Measurements from ENCODE around the gene COL6A6.

The COL6A6 gene

GRCh38 chr3:130516645-130517512 is at the start of gene COL6A6:
Gene COL6A6, plus strand, starts transcription at chr3:130517177. Its CDS starts 43,188 bp downstream, at chr3:130560365.
- no peak for DNase-seq

GRCh38 chr3:130468311-130468710 is 48.7 kb upstream of the COL6A6 start:
- DNase-seq = no peak

GRCh38 chr3:130470126-130470525 is 46.9 kb upstream of the COL6A6 start:
- DNase-seq = no peak

- DNase-seq = no peak
These were observed 43.6 kb upstream of the COL6A6 start for GRCh38 chr3:130473416-130473815.

- DNase-seq = no peak
These were observed 36.2 kb upstream of the COL6A6 start for GRCh38 chr3:130480736-130481135.

- DNase-seq = no peak
These were observed 28.7 kb upstream of the COL6A6 start for GRCh38 chr3:130488288-130488687.

- DNase-seq = no peak
These were observed 28.1 kb upstream of the COL6A6 start for GRCh38 chr3:130488769-130489450.

- no peak for DNase-seq
These were observed 26.7 kb upstream of the COL6A6 start for GRCh38 chr3:130490241-130490640.

GRCh38 chr3:130491431-130491830 is 25.5 kb upstream of the COL6A6 start:
- DNase-seq = no peak

- no peak for DNase-seq
These were observed 12.3 kb upstream of the COL6A6 start for GRCh38 chr3:130504701-130505100.

GRCh38 chr3:130506031-130506430 is 10.9 kb upstream of the COL6A6 start:
- DNase-seq = no peak

GRCh38 chr3:130507746-130508145 is 9.2 kb upstream of the COL6A6 start:
- no peak for DNase-seq

- DNase-seq = no peak
These were observed 8.0 kb upstream of the COL6A6 start for GRCh38 chr3:130509008-130509407.

- DNase-seq = no peak
These were observed 2.3 kb upstream of the COL6A6 start for GRCh38 chr3:130514681-130515080.

- no peak for DNase-seq
These were observed 1.2 kb upstream of the COL6A6 start for GRCh38 chr3:130515755-130516154.

GRCh38 chr3:130517602-130518001 is 625 bp downstream of the COL6A6 start:
- no peak for DNase-seq

GRCh38 chr3:130519754-130520153 is 2.8 kb downstream of the COL6A6 start:
- no peak for DNase-seq

GRCh38 chr3:130522399-130522798 is 5.4 kb downstream of the COL6A6 start:
- DNase-seq = no peak

GRCh38 chr3:130527426-130527825 is 10.4 kb downstream of the COL6A6 start:
- DNase-seq = no peak

- DNase-seq = no peak
These were observed 11.1 kb downstream of the COL6A6 start for GRCh38 chr3:130528120-130528519.

GRCh38 chr3:130529486-130530215 is 12.7 kb downstream of the COL6A6 start:
- no peak for DNase-seq

GRCh38 chr3:130533247-130533646 is 16.3 kb downstream of the COL6A6 start:
- DNase-seq = no peak

GRCh38 chr3:130537673-130538304 is 20.8 kb downstream of the COL6A6 start:
- no peak for DNase-seq
